GOT3 (cell line): ENCODE results near the gene ARHGEF17.

Source experiments
- DNase-seq: peaks from one replicate; lab custom pipeline; 2025; ENCODE audit warnings: mixed read lengths; lab: John Stamatoyannopoulos, UW

ARHGEF17 gene

DNA sequence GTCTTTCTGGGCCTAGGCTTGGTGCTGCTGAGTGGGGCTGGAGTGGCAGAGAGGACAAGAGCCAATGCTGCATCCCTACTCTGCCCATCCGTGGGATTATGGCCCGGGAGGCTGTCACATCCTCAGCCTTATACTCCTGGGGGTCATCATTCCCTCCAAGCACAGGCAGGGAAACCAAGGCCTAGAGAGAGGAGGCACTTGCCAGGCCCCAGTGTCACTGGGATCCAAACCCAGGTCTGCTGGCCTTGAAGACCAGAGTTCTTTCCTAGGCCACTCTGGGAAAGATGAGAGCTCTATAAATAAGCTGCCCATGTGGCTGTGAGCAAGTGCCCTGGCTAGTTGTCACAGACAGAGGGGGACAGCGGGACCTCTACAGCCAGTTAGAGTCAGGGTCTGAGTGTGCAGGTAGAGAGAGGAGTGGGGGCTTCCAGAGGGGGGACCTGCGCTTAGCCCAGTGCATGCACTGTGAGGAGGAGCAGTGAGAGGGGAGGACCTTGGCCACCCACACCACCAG, 72.9 kb downstream of the ARHGEF17 start:
- no peak for DNase-seq

DNA sequence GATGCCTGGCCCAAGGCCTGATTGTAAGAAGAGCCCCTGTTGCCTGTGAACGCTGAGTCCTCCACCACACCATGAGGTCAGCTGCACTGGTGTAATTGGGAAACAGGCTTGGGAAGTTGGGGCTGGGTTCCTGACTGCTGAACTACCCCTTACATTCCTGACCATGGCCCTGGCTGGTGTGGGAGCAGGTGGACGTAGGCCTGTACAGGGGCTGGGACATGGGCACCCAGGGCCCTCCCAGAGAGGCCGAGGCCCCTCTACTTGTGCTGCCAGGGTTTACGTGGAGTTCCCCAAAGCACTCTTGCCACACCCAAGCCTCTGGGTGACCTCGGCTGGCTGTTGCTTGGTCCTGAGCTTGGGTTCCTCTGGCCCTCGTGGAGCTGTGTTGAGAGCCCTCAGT, 73.5 kb downstream of the ARHGEF17 start:
- DNase-seq = no peak

DNA sequence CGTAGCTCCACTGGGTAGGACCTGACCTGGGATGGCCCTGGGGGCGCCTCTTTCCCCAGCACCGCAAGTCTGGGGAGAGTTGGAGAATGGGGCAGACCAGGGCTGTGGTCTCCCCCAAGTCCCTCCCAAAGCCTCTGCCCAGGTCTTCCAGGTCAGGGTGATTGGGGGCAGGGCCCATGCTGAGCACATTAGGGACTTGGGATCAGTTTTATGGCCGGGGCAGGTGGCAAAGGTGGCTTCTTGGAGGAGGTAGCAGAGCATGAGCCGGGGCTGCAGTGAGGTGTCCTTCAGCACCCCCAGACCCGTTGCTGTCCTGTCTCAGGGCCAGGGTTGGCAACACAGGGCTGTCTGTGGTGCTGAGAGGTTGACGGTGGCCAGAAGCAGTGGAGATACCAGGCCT, 74.1 kb downstream of the ARHGEF17 start:
- no peak for DNase-seq

DNA sequence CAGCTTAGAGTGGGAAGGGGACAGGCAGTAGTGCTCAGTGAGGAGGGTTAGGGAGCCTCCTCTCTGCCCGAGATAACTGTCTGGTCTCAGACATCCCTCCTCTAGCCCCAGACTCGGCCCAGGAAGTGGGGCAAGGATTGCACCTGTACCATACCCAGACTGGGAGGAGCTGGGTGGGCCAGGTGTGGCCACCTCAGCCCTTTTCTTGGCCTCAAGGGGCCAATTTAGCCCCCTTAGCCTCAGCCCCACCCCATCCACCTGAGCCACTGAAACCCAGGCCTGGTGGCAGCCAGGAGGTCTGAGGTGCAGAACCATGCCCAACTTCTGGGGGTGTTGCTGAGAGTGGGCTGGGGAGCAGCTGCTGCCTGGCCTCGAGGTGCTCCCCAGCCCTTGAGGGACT, 74.7 kb downstream of the ARHGEF17 start:
- DNase-seq = no peak

DNA sequence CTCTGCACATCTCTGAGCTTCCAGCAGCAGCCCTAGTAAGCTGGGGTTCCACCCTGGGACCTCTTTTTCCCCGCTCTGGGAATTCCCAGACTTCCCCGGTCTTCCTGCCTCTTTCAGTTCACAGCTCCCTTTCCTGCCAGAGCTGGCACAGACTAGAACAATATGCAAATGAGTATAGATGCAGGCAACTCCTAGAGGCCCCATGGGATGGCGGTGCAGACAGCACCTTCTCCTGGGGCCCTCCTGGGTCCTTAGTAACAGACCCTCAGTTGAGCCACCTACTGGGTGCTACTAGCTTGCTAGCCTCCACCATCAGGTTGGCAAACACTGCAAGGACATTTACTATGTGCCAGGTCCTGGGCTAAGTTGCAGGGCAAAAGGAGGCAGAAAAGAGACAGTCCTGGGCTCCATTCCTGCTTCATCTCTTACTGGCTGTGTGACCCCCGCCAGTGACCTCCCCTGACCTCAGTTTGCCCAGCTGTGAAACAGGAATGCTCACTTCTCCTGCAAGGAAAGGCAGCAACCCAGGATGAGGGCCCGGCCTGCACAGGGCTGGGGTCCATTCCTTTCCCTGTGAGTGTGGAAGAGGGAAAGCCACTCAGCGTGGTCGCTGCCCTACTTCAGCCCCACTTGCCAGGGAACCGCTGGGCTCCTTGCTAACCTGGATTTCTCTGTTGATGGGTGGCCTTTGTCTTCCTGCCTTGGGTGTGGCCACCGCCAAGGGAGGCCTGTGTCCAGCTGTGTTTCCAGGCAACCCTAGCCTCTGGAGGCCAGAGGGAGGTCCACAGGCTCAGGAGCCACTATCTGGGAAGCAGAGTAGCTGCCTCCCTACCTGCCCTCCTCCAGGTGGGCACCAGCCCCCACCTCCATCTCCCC, 75.4 kb downstream of the ARHGEF17 start:
- DNase-seq = no peak

DNA sequence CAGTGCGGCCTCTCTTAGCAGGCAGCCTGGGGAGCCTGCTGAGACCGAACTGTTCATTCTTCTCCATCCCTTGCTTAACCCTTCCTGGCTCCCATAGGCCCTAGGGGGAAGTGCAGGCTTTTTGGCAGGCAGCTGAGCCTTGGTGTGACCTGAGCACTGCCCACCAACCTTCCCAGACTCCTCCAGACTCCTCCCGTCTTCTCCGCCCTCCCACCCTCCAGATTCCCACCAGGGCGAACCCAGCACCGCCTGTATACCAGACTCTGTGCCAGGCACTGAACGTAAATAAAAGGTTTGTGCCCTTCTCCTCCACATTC, 76.0 kb downstream of the ARHGEF17 start:
- DNase-seq = no peak

DNA sequence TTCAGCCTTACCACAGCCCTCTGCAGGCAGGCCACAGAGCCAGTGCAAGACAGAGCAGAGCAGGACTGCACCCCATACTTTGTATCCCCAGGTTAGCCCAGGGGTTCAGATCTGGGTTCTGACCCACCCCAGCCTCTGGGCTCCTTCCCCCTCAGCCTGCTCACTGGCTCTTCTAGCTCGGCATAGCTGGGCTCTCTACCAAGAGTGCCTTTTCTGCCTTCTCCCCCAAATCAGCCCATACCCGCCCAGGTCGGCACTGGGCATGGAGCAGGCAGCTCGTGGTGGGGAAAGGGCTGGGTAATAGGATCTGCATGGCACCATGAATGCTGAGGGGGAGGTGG, 76.4 kb downstream of the ARHGEF17 start:
- DNase-seq = no peak

DNA sequence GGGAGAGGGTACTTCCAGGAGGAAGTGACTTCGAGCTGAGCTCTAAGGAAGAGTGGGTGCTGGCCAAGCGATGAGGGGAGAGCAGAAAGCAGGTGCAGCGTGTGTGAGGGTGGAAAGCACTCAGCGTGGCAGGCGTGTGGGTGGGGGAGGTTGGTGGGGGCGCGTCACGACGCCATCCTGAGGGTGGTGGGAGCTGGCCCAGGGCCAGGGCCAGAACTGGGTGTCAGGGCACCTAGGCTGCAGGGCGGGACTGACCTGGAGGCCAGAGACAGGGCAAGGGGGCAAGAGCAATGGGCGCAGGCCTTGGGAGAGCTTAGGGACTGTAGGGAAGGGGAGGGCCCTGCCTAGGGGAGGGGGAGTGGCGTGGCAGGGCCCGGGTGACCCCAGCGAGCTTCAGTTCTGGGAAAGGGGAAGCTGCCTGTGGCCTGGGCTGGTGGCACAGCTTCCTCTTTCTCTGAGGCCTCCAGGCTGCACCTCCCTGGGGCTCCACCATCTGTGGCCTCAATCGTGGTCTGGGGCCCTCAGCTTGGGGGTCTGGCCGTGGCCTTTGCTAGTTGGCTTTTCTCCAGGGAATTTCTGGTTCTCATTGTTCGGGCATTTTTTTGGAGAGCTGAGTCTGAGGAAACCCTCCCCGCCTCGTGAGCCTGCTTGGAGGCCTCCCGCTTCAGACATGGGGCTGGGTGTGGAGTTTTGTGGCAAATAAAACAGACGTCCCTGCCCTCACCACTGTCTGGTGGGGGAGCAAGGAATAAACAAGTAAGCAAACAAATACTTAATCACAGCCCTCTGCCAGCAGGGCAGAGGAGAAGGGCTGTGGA, 77.0 kb downstream of the ARHGEF17 start:
- no peak for DNase-seq

DNA sequence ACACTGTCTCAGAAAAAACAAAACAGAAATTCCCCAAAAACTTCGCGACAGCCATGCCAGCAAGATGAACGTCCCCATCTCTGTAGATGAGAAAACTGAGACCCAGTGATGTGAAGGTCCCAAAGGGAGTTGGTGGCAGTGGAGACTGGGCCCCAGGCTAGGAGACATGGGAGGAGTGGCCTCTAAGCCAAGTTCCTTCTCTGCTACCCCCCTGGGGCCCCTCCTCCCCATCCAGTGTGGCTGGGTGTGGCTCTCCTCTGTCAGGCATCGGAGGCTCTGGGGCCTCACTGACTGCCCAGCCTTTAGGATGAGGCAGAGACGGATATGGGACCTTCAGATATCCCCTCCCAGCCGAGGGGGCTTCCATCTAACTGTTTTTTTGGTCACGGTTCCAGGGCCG, 77.9 kb downstream of the ARHGEF17 start:
- no peak for DNase-seq

DNA sequence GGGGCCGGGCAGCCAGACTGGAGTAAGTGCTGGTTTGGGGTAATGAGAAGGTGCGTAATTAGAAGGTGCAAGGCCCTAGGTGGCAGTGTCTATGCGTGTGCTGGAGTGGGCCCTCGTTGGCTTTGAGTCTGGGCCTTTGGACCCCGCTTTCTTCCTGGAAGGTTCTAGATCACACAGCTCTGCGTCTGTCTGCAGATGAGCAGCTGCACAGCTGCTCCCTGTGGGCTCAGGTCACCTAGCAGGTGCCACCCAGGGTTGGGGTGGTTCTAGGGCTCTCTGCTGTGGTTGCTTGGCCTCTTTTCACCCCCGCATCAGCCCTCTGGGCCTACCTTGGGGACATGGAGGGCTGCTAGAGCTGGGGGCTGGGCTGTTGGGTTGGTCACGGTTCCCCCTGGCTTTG, 78.5 kb downstream of the ARHGEF17 start:
- no peak for DNase-seq

DNA sequence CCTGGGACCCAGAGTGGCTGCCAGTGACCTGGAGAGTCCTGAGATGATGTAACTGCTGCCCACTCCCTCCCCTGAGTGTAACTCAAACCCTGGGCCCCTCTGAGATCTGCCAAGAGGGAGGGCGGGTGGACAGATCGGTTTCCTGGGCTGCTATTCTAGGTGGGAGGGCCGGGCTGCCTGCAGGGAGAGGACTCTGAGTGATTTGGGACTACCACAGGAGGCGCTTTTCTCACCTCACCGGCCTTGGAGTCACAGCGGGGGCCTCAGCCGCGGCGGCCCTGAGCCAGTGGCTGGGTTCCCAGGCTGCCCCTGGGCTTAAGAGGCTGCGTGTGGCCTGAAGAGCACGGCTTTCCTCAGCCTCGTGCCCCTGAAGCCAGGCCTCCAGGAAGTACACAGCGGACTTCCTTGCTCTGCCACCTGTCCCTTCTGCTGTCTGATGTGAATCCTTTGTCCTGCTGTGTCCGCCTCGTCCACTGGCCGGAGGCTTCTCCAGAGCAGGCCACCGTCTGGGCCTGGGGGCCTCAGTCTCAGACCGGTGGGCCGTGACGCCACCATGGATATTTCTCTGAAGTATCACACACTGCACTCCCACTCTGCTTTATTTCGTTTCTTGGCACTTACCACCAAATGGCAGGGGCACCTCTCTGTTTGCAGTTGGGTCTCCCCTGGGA, 79.7 kb downstream of the ARHGEF17 start:
- no peak for DNase-seq

DNA sequence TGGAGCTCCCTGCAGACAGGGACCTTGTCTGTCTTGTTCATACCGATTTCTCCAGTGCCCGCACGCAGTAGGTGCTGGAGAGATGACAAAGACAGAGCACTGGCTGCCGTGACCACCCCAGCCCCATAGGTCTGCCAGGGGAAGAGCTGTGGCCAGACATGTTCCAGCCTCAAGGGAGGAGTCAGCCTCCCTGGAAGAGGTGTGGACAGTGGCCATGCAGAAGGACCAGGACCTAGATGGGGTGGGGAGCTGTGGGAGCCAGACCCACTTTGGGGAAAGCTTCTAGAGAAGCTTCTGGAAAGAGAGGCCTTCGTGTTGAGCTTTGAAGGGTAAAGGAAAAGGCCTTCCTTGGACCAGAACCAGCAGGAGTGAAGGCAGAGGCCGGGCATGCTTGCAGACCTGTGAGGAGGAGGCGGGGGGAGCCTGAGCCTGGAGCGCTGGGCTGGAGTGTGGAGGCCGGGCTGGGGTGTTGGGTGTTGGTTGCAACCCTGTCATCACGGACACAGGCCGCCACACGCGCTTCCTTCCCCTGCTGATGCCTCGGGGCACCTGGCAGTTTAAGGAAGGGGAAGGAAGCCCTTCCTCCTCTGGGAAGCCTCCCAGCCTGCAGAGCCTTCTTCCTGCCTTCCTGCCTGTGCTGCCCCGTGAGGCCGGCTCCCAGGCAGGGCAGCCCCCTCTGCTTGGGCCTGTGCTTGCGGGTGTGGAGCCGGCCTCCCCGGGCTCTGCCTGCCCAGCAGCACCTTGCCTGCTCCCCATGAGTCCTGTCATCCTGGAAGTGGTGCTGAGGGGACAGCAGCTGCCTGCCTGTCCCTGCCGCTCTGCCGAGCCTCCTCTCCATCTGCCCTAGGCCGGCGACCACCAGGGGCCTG, 80.4 kb downstream of the ARHGEF17 start:
- no peak for DNase-seq

DNA sequence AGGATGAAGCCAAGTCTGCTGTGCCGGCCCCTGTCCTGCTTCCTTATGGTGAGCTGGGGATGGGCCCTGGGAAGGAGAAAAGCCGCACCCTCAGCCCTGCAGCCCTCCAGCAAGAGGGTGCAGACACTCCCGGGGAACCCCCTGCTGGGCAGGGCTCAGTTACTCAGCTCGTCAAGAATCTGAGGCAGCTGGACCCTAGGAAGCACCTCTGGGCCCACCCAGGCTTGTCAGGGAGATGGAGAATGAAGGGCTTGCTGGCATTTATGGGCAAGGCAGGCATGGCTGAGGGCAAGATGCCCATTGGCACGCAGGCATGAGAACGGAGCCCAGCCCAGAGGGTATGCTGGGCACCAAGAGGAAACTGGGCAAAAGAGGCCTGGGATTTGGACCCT, 81.1 kb downstream of the ARHGEF17 start:
- no peak for DNase-seq

DNA sequence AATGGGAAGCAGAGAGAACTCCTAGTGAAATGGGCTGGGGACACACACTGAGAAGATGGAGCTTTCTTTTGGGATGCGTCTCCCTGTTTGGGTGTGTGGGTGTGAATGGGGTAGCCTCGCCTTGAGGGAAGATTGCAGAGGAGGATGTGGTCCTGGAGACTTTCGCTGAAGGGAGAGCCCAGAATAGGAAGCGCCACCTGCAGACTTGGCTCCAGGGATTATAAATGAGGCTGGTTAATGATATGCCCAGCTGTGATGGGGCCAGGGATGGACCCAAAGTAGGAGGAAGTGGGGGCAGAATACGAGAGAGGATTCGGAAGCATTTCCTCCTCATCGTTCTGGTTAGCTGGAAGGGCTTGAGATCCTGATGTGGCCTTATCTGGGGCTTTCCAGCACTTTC, 81.8 kb downstream of the ARHGEF17 start:
- no peak for DNase-seq

DNA sequence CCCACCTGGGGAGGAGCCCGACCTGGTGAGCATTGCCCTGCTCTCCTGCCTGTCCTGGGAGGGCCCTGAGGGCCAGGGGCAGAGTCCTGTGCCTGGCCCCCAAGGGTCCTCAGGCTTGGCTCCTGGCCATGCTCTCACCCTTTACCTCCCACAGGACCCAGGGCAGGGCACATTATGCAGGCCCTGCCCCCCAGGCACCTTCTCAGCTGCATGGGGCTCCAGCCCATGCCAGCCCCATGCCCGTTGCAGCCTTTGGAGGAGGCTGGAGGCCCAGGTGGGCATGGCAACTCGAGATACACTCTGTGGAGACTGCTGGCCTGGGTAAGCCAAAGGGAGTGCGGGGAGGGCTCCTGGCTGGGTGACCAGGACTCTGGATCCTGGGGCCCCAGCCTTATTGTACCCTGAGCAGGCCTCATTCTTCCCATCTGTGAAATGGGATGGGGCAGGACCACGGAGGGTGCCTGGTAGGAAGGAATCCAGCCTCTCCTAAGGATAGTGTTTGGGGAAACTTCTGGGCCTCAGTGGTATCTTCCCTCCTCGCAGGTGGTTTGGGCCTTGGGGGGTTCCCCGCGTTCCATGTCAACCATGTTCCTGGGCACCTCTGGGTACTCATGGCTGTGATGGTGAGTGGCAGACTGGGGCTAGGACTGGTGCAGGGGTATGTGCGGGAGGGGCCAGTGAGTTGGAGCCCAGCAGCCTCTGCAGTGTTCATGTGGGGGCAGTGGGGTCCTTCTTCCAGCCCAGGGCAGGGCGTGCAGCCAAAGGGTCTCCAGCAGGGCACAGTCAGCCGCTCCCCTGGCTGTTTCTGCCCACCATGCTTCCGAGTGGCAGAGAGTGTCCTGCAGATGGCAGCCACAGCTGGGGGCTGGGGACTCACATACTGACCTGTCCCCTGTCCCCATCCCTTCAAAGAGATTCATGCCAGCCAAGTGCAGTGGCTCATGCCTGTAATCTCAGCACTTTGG, 82.8 kb downstream of the ARHGEF17 start:
- no peak for DNase-seq

DNA sequence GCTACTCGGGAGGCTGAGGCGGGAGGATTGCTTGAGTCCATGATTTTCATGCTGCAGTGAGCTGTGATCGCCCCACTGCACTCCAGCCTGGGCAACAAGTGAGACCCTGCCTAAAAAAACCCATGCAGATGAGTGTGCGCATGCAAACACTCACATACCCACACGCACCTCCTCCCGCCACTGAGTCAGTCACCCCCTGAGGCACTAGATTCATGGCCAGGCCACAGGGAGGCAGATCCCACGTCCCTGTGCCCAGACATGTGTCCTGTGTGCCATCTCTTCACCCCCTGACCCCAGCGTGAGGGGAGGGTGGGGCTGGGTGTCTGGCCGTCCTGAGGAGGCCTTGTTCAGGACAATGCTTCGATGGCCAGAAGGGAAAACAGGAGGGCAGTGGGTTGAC, 83.6 kb downstream of the ARHGEF17 start:
- no peak for DNase-seq

DNA sequence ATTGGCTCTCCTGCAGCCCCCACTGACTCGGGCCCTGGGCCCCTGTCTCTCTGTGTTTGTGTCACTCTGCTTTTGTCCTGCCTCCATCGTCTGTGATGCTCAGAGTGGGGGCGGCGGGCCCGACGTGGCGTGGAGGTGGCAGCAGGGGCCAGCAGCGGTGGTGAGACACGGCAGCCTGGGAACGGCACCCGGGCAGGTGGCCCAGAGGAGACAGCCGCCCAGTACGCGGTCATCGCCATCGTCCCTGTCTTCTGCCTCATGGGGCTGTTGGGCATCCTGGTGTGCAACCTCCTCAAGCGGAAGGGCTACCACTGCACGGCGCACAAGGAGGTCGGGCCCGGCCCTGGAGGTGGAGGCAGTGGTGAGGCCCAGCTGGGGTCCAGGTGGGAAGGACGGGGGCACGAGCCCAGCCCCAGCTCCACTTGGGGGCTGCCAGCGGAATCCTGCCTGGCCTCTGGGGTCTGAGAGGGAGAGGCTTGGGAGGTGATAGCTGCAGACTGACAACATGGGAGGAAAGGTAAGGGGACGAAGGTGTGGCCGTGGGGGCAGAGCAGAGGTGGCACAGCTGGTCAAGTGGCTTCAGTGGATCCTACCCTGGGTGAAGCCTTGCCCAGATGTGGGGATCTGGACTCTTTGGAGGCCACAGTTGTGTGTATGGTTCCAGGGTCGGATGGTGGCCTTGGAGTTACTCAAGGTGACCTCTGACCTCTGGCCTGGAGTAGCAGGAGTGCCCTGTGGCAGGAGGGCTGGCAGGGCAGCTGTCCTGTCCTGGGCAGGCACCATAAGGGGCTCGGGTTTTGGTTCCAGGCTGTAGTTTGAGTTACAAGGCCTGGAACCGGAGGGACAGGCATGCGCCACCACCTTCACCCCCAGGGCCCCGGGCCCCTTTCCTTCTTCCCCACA, 84.3 kb downstream of the ARHGEF17 start:
- no peak for DNase-seq

DNA sequence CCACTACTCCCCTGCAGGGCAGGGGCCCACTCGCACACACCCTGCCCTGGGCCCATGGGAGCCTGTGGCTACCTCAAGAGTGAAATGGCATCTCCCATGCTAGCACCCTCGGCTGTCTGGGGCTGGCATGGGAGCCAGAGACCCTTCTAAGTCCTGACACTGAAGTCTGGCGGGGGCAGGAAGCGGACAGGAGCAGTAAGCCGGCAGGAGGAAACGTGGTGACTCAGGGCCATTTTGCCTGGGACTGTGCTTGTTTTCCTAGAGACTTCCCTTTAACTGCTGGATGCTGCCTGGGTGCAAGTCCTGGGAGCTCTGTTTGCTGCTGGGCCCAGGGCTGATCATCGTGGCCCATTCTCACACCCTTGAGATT, 84.9 kb downstream of the ARHGEF17 start:
- no peak for DNase-seq
